Measurements from ENCODE around the gene FER.
"Not testable (repeated sequence)": the region's sequence is repeated elsewhere in the genome, so short reads cannot be mapped to it uniquely, and the experiment has no call there.

Gene FER

GRCh38 chr5:108801776-108802175 lies 54.1 kb downstream of the FER start:
- peak; percentile 32 to 78 (median 65) for DNase-seq

GRCh38 chr5:108810717-108811116 lies 63.0 kb downstream of the FER start:
- no peak for DNase-seq

DNA sequence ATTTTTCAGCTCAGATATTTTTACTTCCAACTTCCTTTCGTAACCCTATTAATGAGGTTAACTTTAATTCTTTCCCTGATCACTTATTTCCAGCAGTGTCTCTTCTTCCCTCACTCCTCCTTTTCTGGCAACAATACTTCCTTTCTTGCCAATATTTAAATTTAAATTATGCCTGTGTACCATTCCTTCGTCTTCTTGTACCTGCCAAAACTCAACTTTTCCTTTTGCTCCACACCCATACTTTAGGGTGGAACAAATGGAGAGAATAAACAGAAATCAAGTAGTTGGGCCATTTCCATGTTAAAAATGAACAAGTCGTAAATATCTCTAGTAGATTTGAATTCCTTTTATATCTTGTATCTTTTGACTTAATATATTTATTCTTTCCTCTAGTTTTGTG lies 66.0 kb downstream of the FER start:
- DNase-seq, result no peak

GRCh38 chr5:108814551-108814950 lies 66.9 kb downstream of the FER start:
- no peak for DNase-seq

- DNase-seq, result peak; percentile 27 to 67 (median 49)
Measured at GRCh38 chr5:108818613-108819272, 71.0 kb downstream of the FER start.

GRCh38 chr5:108820983-108821382 lies 73.3 kb downstream of the FER start:
- no peak for DNase-seq

DNA sequence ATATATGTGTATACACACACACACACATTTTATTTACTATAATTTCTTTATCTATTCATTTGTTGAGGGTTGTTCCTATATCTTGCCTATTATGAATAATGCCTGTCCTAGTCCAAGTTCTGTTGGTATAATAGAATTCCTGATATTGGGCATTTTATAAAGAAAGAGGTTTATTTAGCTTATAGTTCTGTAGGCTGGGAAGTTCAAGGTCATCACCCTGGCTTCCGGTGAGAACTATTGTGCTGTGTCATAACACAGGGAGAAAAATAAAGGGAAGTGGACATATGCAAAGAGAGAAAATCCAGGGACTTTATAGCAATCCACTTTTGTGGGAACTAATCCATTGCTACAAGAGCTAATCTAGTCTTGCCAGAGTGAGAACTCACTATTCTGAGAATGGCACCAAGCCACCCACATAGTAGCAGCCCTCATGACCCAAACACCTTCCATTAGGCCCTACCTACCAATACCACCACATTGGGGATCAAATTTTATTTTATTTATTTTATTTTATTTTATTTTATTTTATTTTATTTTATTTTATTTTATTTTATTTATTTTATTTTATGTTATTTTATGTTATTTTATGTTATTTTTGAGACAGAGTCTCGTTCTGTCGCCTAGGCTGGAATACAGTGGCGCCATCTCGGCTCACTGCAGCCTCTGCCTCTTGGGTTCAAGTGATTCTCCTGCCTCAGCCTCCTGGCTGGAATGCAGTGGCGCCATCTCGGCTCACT lies 74.7 kb downstream of the FER start:
- DNase-seq, result peak; percentile 6 to 20 (median 13)

DNA sequence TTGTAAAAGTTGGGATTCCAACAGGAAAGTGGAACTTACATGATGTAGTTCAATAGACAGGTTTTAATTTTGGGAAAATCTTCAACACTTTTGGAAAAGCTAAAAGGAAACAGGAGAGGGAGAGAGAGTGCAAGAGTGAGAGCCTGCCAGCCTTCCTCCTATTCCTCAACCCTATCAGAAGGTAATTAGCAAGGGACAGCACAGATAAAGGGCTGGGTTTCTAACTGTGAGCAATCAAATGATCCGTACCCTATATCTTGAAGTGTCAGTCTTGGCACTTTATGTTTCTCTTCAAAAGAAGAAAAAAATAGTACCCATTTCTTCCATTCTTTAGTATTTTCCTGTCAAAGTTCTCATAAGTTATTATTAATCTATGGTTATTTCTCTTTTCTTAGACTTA lies 79.4 kb downstream of the FER start:
- no peak for DNase-seq

- no peak for DNase-seq
Measured at GRCh38 chr5:108830705-108831276, 83.1 kb downstream of the FER start.

GRCh38 chr5:108836492-108836891 lies 88.8 kb downstream of the FER start:
- no peak for DNase-seq

DNA sequence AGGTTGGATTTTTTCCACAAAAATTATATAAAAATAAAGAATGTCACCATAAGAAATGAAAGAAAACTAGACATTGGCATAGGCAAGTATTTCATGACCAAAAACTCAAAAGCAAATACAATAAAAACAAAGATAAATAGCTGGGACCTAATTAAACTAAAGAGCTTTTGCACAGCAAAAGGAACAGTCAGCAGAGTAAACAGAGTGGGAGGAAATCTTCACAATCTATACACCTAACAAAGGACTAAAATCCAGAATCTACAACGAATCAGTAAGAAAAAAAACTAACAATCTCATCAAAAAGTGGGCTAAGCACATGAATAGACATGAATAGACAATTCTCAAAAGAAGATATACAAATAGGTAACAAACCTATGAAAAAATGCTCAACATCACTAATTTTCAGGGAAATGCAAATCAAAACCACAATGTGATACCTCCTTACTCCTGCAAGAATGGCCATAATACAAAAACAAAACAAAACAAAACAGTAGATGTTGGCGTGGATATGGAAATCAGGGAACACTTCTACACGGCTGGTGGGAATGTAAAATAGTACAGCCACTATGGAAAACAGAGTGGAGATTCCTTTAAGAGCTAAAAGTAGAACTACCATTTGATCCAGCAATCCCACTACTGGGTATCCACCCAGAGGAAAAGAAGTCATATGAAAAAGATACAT lies 94.7 kb downstream of the FER start:
- DNase-seq, result not testable (repeated sequence)

GRCh38 chr5:108851129-108851528 lies 103.4 kb downstream of the FER start:
- not testable (repeated sequence) for DNase-seq

GRCh38 chr5:108857905-108858304 lies 110.2 kb downstream of the FER start:
- DNase-seq, result no peak

GRCh38 chr5:108858959-108859358 lies 111.3 kb downstream of the FER start:
- DNase-seq, result peak; percentile 61 to 91 (median 88)

DNA sequence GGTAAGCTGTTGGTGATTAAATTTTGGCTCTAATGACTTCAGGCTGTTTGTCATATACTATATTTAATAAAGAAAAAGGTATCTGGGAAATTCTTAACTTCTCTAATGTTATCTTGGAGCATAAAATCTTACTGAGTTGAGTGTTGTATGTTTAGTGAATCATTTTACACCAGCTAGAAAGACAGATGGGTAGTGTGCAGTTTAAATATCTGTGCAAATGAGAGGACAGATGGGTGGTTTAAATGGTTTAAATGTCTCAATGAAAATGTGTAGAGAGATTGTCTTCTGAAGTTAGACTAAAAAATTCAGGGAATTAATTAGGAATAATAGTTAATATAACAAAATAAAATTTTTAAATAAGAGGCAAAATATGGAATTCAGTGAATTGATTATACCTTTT lies 114.5 kb downstream of the FER start:
- DNase-seq, result no peak

GRCh38 chr5:108866097-108866496 lies 118.4 kb downstream of the FER start:
- not testable (repeated sequence) for DNase-seq

GRCh38 chr5:108867656-108868055 lies 120.0 kb downstream of the FER start:
- peak; percentile 8 to 52 (median 45) for DNase-seq

DNA sequence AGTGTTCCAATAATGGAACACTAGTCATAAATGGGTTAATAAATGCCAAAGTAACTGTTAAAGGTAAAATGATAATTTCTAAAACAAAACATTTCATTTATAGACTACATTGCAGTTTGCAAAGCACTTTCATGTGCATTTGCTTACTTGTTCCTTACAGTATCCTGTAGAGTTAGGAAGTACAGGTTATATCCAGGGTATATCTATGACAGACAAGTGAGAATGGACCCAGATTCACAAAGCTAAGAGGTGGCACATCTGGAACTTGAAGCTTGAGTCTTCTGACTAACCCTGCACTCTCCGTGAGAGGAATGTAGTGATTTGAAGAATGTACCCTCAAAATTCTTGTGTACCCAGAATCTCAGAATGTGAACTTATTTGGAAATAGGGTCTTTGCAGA lies 121.4 kb downstream of the FER start:
- DNase-seq, result no peak

DNA sequence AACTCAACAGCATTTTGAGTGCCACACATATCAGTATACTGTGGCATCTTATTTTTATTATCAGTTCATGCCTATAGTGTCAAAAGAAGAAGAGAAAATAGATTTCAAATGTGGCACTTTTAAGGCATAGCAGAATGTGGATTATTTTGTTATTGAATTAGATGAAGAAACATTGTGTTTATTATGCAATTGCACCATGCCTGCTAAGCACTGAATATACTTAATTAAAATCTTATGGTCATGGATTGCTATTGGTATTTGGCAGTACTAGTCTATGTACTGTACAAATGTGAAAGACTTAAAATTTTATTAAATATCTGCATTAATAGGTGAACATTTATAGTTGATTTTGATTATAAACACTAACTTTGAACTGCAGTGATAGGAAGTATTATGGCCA lies 128.8 kb downstream of the FER start:
- no peak for DNase-seq

DNA sequence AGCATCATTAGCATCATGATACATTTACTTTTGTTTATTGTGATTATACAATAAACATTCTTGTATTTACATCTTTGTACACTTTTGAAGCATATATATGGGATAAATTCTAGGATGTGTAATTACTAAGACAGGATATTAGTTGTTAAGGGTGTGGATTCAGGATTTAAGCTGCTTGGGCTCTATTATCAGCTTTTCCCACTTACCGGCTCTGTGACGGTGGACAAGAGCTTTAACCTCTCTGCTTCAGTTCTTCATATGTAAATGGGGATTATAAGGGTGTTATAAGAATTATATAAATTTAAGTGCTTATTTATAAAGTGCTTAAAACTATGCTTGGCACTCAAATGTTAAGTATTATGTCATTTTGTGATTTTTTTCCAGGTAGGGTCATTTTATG lies 131.1 kb downstream of the FER start:
- no peak for DNase-seq

- DNase-seq, result no peak
Measured at GRCh38 chr5:108881133-108881532, 133.4 kb downstream of the FER start.

- no peak for DNase-seq
Measured at GRCh38 chr5:108884736-108885135, 137.0 kb downstream of the FER start.

- no peak for DNase-seq
Measured at GRCh38 chr5:108898257-108898656, 150.6 kb downstream of the FER start.

GRCh38 chr5:108898707-108899106 lies 151.0 kb downstream of the FER start:
- DNase-seq, result no peak

All from suppressor macrophage treated with lipopolysaccharide for 1 hour (primary cell).